ENCODE measurements around the gene MDC1.

DNA sequence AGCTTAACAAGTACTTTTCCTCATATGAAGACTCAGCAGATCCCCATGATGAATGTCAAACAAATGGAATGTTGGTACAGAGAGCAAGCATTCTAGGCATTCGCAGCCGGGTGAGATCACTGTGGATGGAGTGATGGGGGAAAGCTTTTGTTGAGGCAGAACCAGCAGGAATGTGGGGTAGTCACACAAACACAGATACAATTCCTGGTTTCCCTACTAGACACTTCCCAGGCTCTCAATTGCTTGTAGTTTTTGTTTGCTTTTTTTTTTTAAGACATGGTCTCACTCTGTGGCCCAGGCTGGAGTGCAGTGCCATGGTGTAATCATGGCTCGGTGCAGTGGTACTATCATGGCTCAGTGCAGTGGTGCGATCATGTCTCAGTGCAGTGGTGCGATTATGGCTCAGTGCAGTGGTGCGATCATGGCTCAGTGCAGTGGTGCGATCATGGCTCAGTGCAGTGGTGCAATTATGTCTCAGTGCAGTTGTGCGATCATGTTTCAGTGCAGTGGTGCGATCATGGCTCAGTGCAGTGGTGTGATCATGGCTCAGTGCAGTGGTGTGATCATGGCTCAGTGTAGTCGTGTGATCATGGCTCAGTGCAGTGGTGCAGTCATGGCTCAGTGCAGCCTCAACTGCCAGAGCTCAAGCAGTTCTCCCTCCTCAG, 42.6 kb upstream of the MDC1 start:
- TF ChIP-seq POLR2AphosphoS5 (IDR thresholded peaks at IDR 0.05; ENCODE audit: low read depth, low read length) (peak; percentile 45; the same call in 1 of the 2 replicates), POLR2A (IDR thresholded peaks at IDR 0.05; ENCODE audit: low read depth, low read length) (no peak)

Measured in GM12892 (cell line).